A549 (cell line): ENCODE data around the gene UTS2B.

Source experiments
- EP300 ChIP-seq, 2 experiments: fragments of >200 bp; sonication (Bioruptor Twin); formaldehyde crosslinking; IDR thresholded peaks; 2 replicates in 1 of 2; 3 replicates in 1 of 2; pipeline ENCODE4 v1.6.1; 2016 to 2017
- POLR2A ChIP-seq: IDR thresholded peaks from 2 replicates; pipeline ENCODE4 v1.6.1; 2012; ENCODE audit warnings: mild to moderate bottlenecking, low read length
- TF ChIP-seq, protein P1 (sequence below): fragments of >200 bp; sonication (Bioruptor Twin); formaldehyde crosslinking; IDR thresholded peaks from 3 replicates; pipeline ENCODE4 v1.5.1; 2016

DNA sequence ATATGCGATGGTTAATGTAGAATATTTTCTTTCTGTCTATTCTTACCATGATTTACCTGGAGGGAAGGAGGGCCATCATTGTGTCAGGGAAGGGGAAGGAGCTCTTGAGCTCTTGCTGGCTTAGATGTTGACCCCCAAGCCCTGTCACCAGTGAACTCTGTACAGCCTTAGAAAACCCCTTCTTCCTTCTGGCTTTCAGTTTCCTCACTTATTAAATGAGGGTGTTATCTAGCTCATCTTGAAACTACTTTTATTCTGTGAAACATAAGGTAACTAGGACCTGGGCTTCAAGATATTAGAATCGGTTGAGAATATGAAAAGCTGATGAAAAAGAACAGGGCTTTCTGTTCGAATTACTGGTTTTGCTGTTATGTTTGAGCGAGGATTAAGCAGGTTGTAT lies 25.1 kb upstream of the UTS2B start:
- no peak for TF ChIP-seq POLR2A
- TF ChIP-seq, protein P1, sequence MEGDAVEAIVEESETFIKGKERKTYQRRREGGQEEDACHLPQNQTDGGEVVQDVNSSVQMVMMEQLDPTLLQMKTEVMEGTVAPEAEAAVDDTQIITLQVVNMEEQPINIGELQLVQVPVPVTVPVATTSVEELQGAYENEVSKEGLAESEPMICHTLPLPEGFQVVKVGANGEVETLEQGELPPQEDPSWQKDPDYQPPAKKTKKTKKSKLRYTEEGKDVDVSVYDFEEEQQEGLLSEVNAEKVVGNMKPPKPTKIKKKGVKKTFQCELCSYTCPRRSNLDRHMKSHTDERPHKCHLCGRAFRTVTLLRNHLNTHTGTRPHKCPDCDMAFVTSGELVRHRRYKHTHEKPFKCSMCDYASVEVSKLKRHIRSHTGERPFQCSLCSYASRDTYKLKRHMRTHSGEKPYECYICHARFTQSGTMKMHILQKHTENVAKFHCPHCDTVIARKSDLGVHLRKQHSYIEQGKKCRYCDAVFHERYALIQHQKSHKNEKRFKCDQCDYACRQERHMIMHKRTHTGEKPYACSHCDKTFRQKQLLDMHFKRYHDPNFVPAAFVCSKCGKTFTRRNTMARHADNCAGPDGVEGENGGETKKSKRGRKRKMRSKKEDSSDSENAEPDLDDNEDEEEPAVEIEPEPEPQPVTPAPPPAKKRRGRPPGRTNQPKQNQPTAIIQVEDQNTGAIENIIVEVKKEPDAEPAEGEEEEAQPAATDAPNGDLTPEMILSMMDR, result no peak
- TF ChIP-seq EP300 (IDR thresholded peaks at IDR 0.05), result no peak
